HG03135 (cell line): ENCODE data around the gene ASB5.
A peak's percentile ranks its signal among the peaks of the same experiment; 100 is the strongest.
"Not testable (repeated sequence)": the region's sequence is repeated elsewhere in the genome, so short reads cannot be mapped to it uniquely, and the experiment has no call there.

Experiments used
- ATAC-seq: cut with Tn5 transposase; IDR thresholded peaks from one replicate; pipeline ENCODE4 v1.9.1; 2021; ENCODE audit warnings: mild to moderate bottlenecking, moderate library complexity; ENCODE audit not compliant: unreplicated experiment

The ASB5 gene

GRCh38 chr4:176226736-176227135 is 42.3 kb downstream of the ASB5 start:
- ATAC-seq, result no peak

GRCh38 chr4:176223561-176223960 is 45.5 kb downstream of the ASB5 start:
- ATAC-seq, result no peak

DNA sequence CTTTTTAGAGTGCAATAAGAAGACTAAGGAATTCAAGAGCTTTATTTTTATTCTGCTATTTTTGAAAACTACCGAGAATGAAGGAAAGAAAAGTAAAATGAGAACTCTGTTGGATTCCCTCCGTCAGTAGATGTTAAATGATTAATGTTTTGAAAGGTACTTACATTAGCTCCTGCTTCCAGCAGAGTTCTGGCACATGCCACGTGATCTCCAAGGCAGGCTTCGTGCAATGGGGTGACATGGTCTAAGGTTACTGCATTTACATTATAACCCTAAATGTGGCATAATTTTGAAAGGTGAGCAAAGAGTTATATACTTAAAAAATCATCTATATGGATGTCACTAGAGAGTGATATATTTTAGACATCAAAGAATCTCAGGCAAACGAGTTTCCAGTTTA is 46.9 kb downstream of the ASB5 start:
- ATAC-seq, result no peak

GRCh38 chr4:176217510-176217909 is 51.5 kb downstream of the ASB5 start:
- ATAC-seq, result no peak

- not testable (repeated sequence) for ATAC-seq
These were observed 56.7 kb downstream of the ASB5 start for GRCh38 chr4:176212351-176212750.

DNA sequence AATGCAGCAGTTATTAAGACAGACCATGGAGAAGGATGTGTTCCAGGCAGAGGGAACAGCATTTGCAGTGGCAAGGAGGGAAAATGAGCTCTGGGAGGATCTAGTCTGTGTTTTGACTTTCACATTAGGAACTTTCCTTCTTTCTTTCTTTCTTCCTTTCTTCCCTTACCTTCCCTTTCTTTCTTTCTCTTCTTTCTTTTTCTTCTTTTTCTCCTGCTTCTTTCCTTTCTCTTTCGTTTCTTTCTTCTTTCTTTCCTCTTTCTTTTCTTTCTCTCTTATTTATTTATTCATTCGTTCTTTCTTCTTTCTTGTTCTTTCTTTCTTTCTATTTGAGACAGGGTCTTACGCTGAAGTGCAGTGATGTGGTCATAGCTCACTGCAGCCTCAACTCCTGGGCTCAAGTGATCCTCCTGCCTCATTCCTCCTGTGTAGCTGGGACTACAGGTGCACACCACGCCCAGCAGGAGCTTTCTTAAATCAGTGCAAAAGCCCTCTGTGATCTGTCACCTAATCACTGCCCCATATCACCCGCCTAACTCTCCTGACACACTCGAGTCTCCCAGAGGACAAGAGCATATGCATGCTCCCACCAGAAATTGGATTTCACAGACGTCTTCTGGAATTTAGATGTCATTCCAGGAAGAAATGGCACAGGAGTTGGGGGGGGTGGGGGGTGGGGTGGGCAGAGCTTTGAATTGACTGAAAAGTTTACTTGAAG is 58.3 kb downstream of the ASB5 start:
- no peak for ATAC-seq

- ATAC-seq, result no peak
These were observed 58.9 kb downstream of the ASB5 start for GRCh38 chr4:176210101-176210500.

GRCh38 chr4:176209535-176209934 is 59.5 kb downstream of the ASB5 start:
- ATAC-seq, result no peak

GRCh38 chr4:176207839-176208238 is 61.2 kb downstream of the ASB5 start:
- no peak for ATAC-seq

- no peak for ATAC-seq
These were observed 63.7 kb downstream of the ASB5 start for GRCh38 chr4:176205299-176205698.

DNA sequence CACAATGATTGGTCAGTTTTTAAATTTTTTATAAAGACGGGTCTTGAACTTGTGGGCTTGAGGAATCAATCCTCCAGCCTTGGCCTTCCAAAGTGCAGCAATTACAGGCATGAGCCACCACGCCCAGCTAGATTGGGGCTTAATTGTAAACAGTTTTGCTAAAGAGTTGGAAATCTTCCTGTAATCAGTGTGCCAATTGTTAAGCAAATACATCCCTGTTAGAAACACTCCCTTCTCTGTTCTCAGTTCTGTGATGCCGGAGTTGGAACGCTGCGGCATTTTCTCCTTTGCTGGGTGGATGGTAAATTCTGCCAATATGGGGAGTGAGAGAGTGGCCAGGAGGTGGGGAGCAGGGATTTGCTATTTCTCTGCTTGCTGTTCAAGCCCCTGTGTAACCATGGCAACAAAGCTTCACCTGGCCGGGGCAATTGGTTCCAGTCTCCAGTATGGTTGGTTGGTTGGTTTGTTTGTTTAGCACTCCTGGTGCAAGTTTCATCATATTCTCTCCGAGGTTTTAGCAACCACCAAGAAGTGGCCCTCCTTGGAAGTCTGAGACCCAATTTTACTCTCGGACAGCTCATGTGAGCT is 70.6 kb downstream of the ASB5 start:
- no peak for ATAC-seq

- ATAC-seq, result peak; percentile 99
These were observed 73.6 kb downstream of the ASB5 start, which contains the start of gene SPATA4 for GRCh38 chr4:176195184-176195978. TSS of gene SPATA4 (minus strand) at chr4:176195585. CDS start at chr4:176195562, 23 bp downstream.

GRCh38 chr4:176193938-176194337 is 75.1 kb downstream of the ASB5 start:
- ATAC-seq, result no peak

- no peak for ATAC-seq
These were observed 75.9 kb downstream of the ASB5 start for GRCh38 chr4:176193126-176193525.

GRCh38 chr4:176191974-176192373 is 77.0 kb downstream of the ASB5 start:
- no peak for ATAC-seq

- ATAC-seq, result no peak
These were observed 78.9 kb downstream of the ASB5 start for GRCh38 chr4:176189891-176190795.

- ATAC-seq, result no peak
These were observed 80.4 kb downstream of the ASB5 start for GRCh38 chr4:176188654-176189053.

- ATAC-seq, result no peak
These were observed 81.4 kb downstream of the ASB5 start for GRCh38 chr4:176187624-176188023.

DNA sequence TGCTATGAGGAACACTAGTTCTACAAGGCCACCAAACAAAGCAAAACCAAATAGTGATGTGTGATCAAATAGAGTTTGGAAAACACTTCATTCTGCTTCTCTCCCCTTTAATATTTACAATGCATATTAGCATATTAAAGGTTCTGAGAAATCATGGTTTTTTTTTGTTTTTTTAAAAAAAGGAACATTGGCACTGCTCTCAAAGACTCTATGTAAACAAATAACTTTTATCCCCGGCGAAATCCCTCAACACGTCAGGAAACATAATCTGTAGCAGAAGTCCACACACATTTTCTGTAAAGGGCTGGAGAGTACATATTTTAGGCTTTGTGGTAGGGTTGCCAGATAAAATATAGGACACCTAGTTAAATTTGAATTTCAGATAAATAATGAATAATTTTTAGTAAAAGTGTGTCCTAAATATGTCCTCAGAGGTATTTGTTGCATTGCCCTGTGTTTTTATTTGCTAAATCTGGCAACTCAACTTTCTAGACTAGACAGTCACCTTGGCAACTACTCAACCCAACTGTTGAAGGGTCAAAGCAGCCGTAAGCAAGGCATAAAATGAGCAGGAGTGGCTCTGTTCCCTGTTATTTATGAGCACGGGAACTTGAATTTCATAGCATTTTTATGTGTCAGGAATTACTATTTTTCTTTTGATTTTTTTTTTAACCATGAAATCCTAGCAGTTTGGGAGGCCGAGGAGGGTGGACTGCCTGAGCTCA is 82.2 kb downstream of the ASB5 start:
- no peak for ATAC-seq

DNA sequence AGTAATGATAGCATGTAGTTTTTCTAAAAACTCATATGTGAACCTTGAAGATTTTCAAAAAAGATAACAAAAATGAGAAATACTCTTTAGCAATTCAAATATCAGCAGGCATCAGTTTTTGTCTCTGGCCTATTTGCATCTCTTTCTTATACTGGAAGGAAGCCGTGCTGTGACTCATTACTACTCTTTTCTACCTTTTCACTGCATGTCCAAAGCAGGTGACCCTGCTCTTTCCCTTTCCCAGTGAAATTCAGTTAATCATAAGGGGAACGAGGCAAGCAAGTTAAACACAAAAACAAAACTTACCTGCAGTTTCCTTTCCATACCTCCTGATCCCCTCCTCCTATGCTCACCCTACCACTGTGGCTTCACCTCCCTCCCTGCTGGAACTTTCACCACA is 83.0 kb downstream of the ASB5 start:
- ATAC-seq, result no peak
